ENCODE results near the gene ADAMTSL5.

The ADAMTSL5 gene

DNA sequence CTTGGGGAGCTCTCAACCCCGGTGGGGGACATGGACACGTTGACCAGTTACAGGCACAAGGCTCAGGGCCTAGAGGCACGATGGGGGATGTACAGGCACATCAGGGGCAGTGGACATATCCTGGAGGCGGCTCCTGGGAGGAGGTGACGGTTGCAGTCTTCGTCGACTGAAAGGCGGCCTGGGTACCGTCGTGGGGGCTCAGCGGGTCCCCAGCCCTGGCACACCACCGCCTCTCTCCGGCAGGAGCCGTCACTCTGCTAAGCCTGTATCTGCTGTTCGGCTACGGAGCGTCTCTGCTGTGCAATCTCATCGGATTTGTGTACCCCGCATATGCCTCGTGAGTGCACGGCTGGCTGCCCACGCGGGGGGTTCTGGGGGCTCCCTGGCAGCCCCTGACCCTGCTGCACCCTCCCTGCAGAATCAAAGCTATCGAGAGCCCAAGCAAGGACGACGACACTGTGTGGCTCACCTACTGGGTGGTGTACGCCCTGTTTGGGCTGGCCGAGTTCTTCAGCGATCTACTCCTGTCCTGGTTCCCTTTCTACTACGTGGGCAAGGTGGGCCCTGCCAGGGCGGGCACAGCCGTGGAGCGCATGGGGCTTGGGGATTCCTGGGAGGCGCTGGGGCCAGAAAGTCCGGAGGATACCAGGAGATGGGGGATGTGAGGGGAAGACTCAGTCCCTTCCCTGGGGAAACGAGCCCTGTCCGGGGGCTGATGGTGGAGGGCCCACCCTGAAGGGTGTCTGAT, 17.6 kb downstream of the ADAMTSL5 start:
- no peaks in the 10 kb centered on the region for H3K27me3 ChIP-seq (ENCODE audit: insufficient read depth, low read length, poor library complexity, severe bottlenecking)
- no peak overlapping the region for H3K4me3 ChIP-seq (ENCODE audit: low read length, poor library complexity, severe bottlenecking)
- no peak overlapping the region for H2AFZ ChIP-seq (ENCODE audit: low read length)
- H3K9me2 ChIP-seq (replicated peaks; ENCODE audit: low read depth, low read length): no peaks in the 10 kb centered on the region
- H3K4me1 ChIP-seq (ENCODE audit: insufficient read depth, low read length, poor library complexity, severe bottlenecking): no peaks in the 10 kb centered on the region
- TF ChIP-seq, protein P1, sequence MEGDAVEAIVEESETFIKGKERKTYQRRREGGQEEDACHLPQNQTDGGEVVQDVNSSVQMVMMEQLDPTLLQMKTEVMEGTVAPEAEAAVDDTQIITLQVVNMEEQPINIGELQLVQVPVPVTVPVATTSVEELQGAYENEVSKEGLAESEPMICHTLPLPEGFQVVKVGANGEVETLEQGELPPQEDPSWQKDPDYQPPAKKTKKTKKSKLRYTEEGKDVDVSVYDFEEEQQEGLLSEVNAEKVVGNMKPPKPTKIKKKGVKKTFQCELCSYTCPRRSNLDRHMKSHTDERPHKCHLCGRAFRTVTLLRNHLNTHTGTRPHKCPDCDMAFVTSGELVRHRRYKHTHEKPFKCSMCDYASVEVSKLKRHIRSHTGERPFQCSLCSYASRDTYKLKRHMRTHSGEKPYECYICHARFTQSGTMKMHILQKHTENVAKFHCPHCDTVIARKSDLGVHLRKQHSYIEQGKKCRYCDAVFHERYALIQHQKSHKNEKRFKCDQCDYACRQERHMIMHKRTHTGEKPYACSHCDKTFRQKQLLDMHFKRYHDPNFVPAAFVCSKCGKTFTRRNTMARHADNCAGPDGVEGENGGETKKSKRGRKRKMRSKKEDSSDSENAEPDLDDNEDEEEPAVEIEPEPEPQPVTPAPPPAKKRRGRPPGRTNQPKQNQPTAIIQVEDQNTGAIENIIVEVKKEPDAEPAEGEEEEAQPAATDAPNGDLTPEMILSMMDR (conservative IDR thresholded peaks at IDR 0.05; ENCODE audit: low read length): no peak
- TF ChIP-seq EZH2phosphoT487 (IDR thresholded peaks at IDR 0.05; ENCODE audit: borderline replicate concordance): no peak
- no peaks in the 10 kb centered on the region for H3F3A ChIP-seq (ENCODE audit: low read depth)
- H3K9ac ChIP-seq (ENCODE audit: low read depth, low read length, poor library complexity, severe bottlenecking): no peak overlapping the region
- H3K4me2 ChIP-seq (ENCODE audit: low read depth, low read length, poor library complexity, severe bottlenecking): no peak overlapping the region
- H4K20me1 ChIP-seq (ENCODE audit: insufficient read depth, low read length, poor library complexity, severe bottlenecking): no peaks in the 10 kb centered on the region
- no peaks in the 10 kb centered on the region for H3K36me3 ChIP-seq (ENCODE audit: insufficient read depth, low read length)
- no peaks in the 10 kb centered on the region for H3K9me3 ChIP-seq (ENCODE audit: insufficient read depth, low read depth, low read length)
- H3K79me2 ChIP-seq (ENCODE audit: insufficient read depth, low read length): no peaks in the 10 kb centered on the region

DNA sequence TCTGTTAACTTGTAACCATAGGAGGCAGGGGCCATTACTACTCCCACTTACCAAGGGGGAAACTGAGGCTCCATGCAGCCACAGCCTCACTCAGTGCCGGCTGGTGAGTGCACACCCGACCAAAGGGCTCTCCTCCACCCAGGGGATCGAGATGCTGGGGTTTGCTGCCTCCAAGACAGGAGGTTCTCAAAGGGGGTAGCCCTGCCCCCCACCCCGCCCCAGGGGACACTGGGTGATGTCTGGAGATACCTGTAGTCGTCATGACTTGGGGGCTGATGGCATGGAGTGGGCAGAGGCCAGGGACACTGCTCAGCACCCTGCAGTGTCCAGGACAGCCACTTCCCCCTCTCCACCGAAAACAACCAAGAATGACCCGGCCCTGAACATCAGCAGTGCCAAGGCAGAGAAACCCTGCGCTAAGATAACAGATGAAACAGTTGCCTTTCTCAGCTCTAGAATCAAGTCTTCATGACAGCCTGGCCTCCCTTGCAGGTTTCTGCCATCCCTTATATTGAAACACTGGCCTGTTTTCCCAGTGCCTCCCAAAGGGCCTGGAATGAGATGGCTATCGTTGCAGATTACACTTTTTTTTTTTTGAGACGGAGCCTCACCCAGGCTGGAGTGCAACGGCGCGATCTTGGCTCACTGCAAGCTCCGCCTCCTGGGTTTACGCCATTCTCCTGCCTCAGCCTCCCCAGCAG, 18.6 kb downstream of the ADAMTSL5 start:
- TF ChIP-seq EZH2phosphoT487 (IDR thresholded peaks at IDR 0.05; ENCODE audit: borderline replicate concordance): no peak
- TF ChIP-seq, protein P1 (conservative IDR thresholded peaks at IDR 0.05; ENCODE audit: low read length): no peak
- Histone ChIP-seq H3F3A (ENCODE audit: low read depth) (no peaks in the 10 kb centered on the region), H3K9ac (ENCODE audit: low read depth, low read length, poor library complexity, severe bottlenecking) (no peak overlapping the region)

DNA sequence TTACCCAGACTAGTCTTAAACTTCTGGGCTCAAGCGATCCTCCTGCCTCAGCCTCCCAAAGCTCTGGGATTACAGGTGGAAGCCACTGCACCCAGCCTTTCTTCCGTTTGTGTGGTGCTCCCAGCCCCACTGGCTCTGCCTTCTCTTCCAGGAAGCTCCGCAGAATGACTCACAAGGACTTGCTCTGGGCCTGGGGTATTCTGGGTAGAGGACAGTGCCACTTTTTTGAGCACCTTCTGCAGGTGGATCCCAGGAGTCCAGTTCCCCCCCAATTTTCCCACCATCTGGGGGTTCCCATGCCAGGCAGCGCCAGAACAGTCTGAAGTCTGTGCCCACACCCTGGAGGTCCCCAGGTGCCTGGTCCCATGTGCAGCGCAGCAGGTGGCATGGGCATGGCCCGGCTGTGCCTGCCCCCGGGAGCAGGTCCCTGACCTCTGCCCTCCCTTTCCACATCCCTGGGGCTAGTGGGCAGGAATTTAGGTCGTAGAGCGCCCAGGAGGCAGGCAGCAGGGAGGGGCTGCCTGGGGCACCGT, 20.3 kb downstream of the ADAMTSL5 start:
- H3K4me1 ChIP-seq (ENCODE audit: insufficient read depth, low read length, poor library complexity, severe bottlenecking): peaks cover 3% of the 10 kb centered on the region
- no peak overlapping the region for H3K4me3 ChIP-seq (ENCODE audit: low read length, poor library complexity, severe bottlenecking)
- H3K9ac ChIP-seq (ENCODE audit: low read depth, low read length, poor library complexity, severe bottlenecking): no peak overlapping the region
- no peak overlapping the region for H3K4me2 ChIP-seq (ENCODE audit: low read depth, low read length, poor library complexity, severe bottlenecking)
- no peak for TF ChIP-seq EZH2phosphoT487 (IDR thresholded peaks at IDR 0.05; ENCODE audit: borderline replicate concordance)
- TF ChIP-seq, protein P1 (conservative IDR thresholded peaks at IDR 0.05; ENCODE audit: low read length): no peak
- H3K36me3 ChIP-seq (ENCODE audit: insufficient read depth, low read length): no peaks in the 10 kb centered on the region
- no peak overlapping the region for H2AFZ ChIP-seq (ENCODE audit: low read length)
- H3K9me2 ChIP-seq (replicated peaks; ENCODE audit: low read depth, low read length): no peaks in the 10 kb centered on the region
- no peaks in the 10 kb centered on the region for H3K79me2 ChIP-seq (ENCODE audit: insufficient read depth, low read length)
- no peaks in the 10 kb centered on the region for H3F3A ChIP-seq (ENCODE audit: low read depth)
- no peaks in the 10 kb centered on the region for H3K27me3 ChIP-seq (ENCODE audit: insufficient read depth, low read length, poor library complexity, severe bottlenecking)
- no peaks in the 10 kb centered on the region for H3K9me3 ChIP-seq (ENCODE audit: insufficient read depth, low read depth, low read length)
- no peaks in the 10 kb centered on the region for H4K20me1 ChIP-seq (ENCODE audit: insufficient read depth, low read length, poor library complexity, severe bottlenecking)

More for the DNA sequence above, 18.6 kb downstream of the ADAMTSL5 start:
- Histone ChIP-seq H3K4me2 (ENCODE audit: low read depth, low read length, poor library complexity, severe bottlenecking) (no peak overlapping the region), H3K9me2 (replicated peaks; ENCODE audit: low read depth, low read length) (no peaks in the 10 kb centered on the region), H2AFZ (ENCODE audit: low read length) (no peak overlapping the region), H3K27me3 (ENCODE audit: insufficient read depth, low read length, poor library complexity, severe bottlenecking) (no peaks in the 10 kb centered on the region), H4K20me1 (ENCODE audit: insufficient read depth, low read length, poor library complexity, severe bottlenecking) (no peaks in the 10 kb centered on the region), H3K9me3 (ENCODE audit: insufficient read depth, low read depth, low read length) (no peaks in the 10 kb centered on the region), H3K4me1 (ENCODE audit: insufficient read depth, low read length, poor library complexity, severe bottlenecking) (peaks cover 3% of the 10 kb centered on the region), H3K4me3 (ENCODE audit: low read length, poor library complexity, severe bottlenecking) (no peak overlapping the region), H3K36me3 (ENCODE audit: insufficient read depth, low read length) (no peaks in the 10 kb centered on the region), H3K79me2 (ENCODE audit: insufficient read depth, low read length) (no peaks in the 10 kb centered on the region)
